Limb (tissue), 2 donors: ENCODE measurements around the gene IQGAP3.
"Not testable (repeated sequence)": the region's sequence is repeated elsewhere in the genome, so short reads cannot be mapped to it uniquely, and the experiment has no call there.

Experiments used
- DNase-seq, 2 donors: peaks; one replicate each; pipeline ENCODE4 v3.0.0-alpha.2; 2016; ENCODE audit errors: extremely low spot score in 2 of 2

The IQGAP3 gene

GRCh38 chr1:156571919-156572662 lies at the start of gene IQGAP3:
Gene IQGAP3 (minus strand): TSS chr1:156572565. CDS start chr1:156572529, 36 bp downstream.
- DNase-seq: peak; percentile 82 to 91

GRCh38 chr1:156619582-156619955 lies 47.2 kb upstream of the IQGAP3 start:
- DNase-seq: no peak

GRCh38 chr1:156618853-156619581 lies 46.7 kb upstream of the IQGAP3 start, which contains the start of gene HAPLN2:
Gene HAPLN2 (plus strand): TSS chr1:156619415. CDS start chr1:156623491, 4,076 bp downstream.
- no peak for DNase-seq

- DNase-seq: no peak
Observed at GRCh38 chr1:156616463-156616862, 44.1 kb upstream of the IQGAP3 start.

- DNase-seq: no peak
Observed at GRCh38 chr1:156615946-156616345, 43.6 kb upstream of the IQGAP3 start.

GRCh38 chr1:156612666-156613065 lies 40.3 kb upstream of the IQGAP3 start:
- DNase-seq: no peak

GRCh38 chr1:156610072-156610471 lies 37.7 kb upstream of the IQGAP3 start:
- not testable (repeated sequence) for DNase-seq

GRCh38 chr1:156608981-156609380 lies 36.6 kb upstream of the IQGAP3 start:
- peak in 1 of 2 donors; percentile 48 for DNase-seq

- DNase-seq: peak; percentile 53 to 79
Observed at GRCh38 chr1:156608036-156608674, 35.8 kb upstream of the IQGAP3 start.

- DNase-seq: not testable (repeated sequence)
Observed at GRCh38 chr1:156607344-156607743, 35.0 kb upstream of the IQGAP3 start.

GRCh38 chr1:156602557-156602993 lies 30.2 kb upstream of the IQGAP3 start:
- no peak for DNase-seq

- DNase-seq: no peak
Observed at GRCh38 chr1:156601892-156602291, 29.5 kb upstream of the IQGAP3 start.

GRCh38 chr1:156601122-156601830 lies 28.9 kb upstream of the IQGAP3 start, which contains the start of gene GPATCH4:
Gene GPATCH4 (minus strand): TSS chr1:156601479.
- DNase-seq: peak; percentile 86 to 88

GRCh38 chr1:156600733-156601121 lies 28.4 kb upstream of the IQGAP3 start:
- DNase-seq: no peak

- no peak for DNase-seq
Observed at GRCh38 chr1:156599811-156600210, 27.4 kb upstream of the IQGAP3 start.

GRCh38 chr1:156598731-156599432 lies 26.5 kb upstream of the IQGAP3 start:
- DNase-seq: no peak

GRCh38 chr1:156598125-156598524 lies 25.8 kb upstream of the IQGAP3 start:
- DNase-seq: no peak

- DNase-seq: no peak
Observed at GRCh38 chr1:156596426-156596825, 24.1 kb upstream of the IQGAP3 start.

- DNase-seq: no peak
Observed at GRCh38 chr1:156595016-156595415, 22.7 kb upstream of the IQGAP3 start.

- DNase-seq: no peak
Observed at GRCh38 chr1:156594190-156594589, 21.8 kb upstream of the IQGAP3 start.

GRCh38 chr1:156593661-156593989 lies 21.3 kb upstream of the IQGAP3 start:
- no peak for DNase-seq
